Measurements from ENCODE around the gene BRCA2. TPM values are rescaled to one million over a fixed set of nuclear protein-coding genes. Genes with fewer than 3 reads are reported as not detected.

The BRCA2 gene
- total RNA-seq, 1 experiment from 2014 or later: 16.8 TPM

- peak; percentile 32 for DNase-seq
- peak within 1 kb of the TSS; percentile 93 for H3K4me2 ChIP-seq (ENCODE audit: low read length)
- no peak within 1 kb of the TSS for H3K27ac ChIP-seq (ENCODE audit: low read length)
Observed at GRCh38 chr13:32427852-32428580, 112.7 kb downstream of the BRCA2 start, which contains the start of gene N4BP2L1. TSS of gene N4BP2L1 (minus strand) at chr13:32428130. CDS start at chr13:32428082, 48 bp downstream.

DNA sequence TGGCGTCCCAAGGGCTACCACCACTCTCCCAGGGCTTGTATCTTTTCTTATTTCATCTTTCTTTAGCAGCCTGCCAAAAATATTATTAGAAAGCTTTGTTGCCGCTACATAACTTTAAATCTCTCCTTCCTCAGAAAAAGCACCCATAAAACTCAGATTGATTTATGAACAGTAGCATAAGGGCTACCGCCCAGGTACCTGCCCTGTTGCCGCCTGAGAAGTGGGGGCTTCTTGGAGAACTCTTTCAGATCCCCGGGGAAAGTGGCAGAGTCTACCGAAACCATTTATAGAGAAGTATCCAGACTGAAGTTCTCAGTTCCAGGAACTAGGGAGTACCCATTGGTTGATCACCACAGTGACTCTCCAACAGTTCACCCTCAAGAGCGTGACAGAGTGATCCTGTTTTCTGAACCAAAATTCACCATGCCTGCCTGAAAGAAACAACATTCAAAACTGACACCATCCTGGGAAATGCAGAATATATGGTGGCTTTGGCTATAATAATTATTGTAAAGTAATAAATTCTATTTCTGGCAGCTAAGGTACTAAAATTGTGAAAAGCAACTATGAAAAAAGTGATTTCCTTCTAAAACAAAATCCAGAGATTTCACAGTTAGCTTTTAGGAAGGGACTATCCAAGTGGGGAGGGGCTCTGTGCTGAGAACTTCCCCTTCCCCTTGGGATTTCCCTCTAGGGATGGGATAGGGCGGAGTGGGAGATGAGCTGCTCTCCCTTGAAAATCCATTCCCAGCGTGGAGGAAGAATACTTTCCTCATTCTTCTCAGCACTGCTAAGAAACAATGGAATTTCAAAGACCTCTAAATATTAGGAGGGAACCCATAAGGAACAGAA, 113.5 kb downstream of the BRCA2 start:
- CTCF ChIA-PET: no interaction called here
- no peaks in the 10 kb centered on the region for H4K20me1 ChIP-seq (ENCODE audit: low read length)
- no TSS peak for BruUV-seq (replicated peaks)

More at GRCh38 chr13:32427852-32428580, 112.7 kb downstream of the BRCA2 start, which contains the start of gene N4BP2L1:
- no TSS peak for BruUV-seq (replicated peaks)
- H3K36me3 ChIP-seq (ENCODE audit: low read depth, low read length): no peaks in the 10 kb centered on the region
- peak; percentile 70 for ATAC-seq
- peak within 1 kb of the TSS; percentile 80 for H3K4me3 ChIP-seq (ENCODE audit: low read length)
- no peaks in the 10 kb centered on the region for H3K9me2 ChIP-seq (replicated peaks; ENCODE audit: low read length)
- POLR2A ChIA-PET (ENCODE audit: unreplicated experiment): interaction anchor here (0.5 to 0.7 kb wide), 2 partner anchors 13 to 96 kb away, joined by 3 read pairs; no protein-coding TSS in a partner anchor
- intact Hi-C loops (cut with micrococcal nuclease): loop anchor here (10.0 kb wide), 1 partner anchor 113 kb away; the partner anchor contains the start of genes BRCA2 and ZAR1L
- peaks cover 8% of the 10 kb centered on the region; the same call in 1 of the 2 replicates for H3K4me1 ChIP-seq (ENCODE audit: insufficient read depth, low read length)
- TF ChIP-seq EZH2 (IDR thresholded peaks at IDR 0.05; ENCODE audit: low read length, unreplicated experiment): no peak
- TF ChIP-seq EZH2phosphoT487 (IDR thresholded peaks at IDR 0.05; ENCODE audit: borderline replicate concordance, low read length): no peak
- TF ChIP-seq, protein P1, sequence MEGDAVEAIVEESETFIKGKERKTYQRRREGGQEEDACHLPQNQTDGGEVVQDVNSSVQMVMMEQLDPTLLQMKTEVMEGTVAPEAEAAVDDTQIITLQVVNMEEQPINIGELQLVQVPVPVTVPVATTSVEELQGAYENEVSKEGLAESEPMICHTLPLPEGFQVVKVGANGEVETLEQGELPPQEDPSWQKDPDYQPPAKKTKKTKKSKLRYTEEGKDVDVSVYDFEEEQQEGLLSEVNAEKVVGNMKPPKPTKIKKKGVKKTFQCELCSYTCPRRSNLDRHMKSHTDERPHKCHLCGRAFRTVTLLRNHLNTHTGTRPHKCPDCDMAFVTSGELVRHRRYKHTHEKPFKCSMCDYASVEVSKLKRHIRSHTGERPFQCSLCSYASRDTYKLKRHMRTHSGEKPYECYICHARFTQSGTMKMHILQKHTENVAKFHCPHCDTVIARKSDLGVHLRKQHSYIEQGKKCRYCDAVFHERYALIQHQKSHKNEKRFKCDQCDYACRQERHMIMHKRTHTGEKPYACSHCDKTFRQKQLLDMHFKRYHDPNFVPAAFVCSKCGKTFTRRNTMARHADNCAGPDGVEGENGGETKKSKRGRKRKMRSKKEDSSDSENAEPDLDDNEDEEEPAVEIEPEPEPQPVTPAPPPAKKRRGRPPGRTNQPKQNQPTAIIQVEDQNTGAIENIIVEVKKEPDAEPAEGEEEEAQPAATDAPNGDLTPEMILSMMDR (conservative IDR thresholded peaks at IDR 0.05; ENCODE audit: low read depth, low read length): no peak
- H3K79me2 ChIP-seq (ENCODE audit: low read length): no peaks in the 10 kb centered on the region
- H3K9me3 ChIP-seq (ENCODE audit: low read length): no peaks in the 10 kb centered on the region
- no peaks in the 10 kb centered on the region for H3F3A ChIP-seq (ENCODE audit: low read length, unreplicated experiment)
- H2AFZ ChIP-seq (ENCODE audit: low read length): peak within 1 kb of the TSS; percentile 96
- CTCF ChIA-PET: no interaction called here
- peak within 1 kb of the TSS; percentile 27; the same call in 1 of the 2 replicates for H3K9ac ChIP-seq (ENCODE audit: low read length)
- no peaks in the 10 kb centered on the region for H4K20me1 ChIP-seq (ENCODE audit: low read length)
- no peaks in the 10 kb centered on the region for H3K27me3 ChIP-seq (ENCODE audit: low read length)

DNA sequence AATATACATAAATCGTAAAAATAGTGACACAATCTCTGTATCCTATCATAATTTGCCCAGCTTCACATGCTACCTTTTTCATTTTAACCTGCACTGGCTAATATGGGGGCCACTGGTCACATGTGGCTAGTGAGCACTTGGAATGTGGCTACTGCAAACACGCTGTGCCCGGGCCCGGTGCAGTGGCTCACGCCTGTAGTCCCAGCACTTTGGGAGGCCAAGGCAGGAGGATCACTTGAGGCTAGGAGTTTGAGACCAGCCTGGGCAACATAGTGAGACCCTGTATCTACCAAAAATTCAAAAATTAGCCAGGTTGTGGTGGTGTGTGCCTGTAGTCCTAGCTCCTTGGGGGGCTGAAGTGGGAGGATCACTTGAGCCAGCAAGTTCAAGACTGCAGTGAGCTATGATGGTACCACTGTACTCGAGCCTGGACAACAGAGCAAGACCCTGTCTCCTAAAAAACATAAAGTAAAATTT, 114.2 kb downstream of the BRCA2 start:
- intact Hi-C loops (cut with micrococcal nuclease): loop anchor here (10.0 kb wide), 1 partner anchor 115 kb away; the partner anchor contains the start of genes BRCA2 and ZAR1L
- peaks cover 8% of the 10 kb centered on the region; the same call in 1 of the 2 replicates for H3K4me1 ChIP-seq (ENCODE audit: insufficient read depth, low read length)
- ATAC-seq (no peak), DNase-seq (no peak)
- H3K4me3 ChIP-seq (ENCODE audit: low read length): no peak overlapping the region
- H3K36me3 ChIP-seq (ENCODE audit: low read depth, low read length): no peaks in the 10 kb centered on the region
- H3F3A ChIP-seq (ENCODE audit: low read length, unreplicated experiment): no peaks in the 10 kb centered on the region
- no peaks in the 10 kb centered on the region for H3K79me2 ChIP-seq (ENCODE audit: low read length)
- H3K27ac ChIP-seq (ENCODE audit: low read length): no peak overlapping the region
- H3K9me2 ChIP-seq (replicated peaks; ENCODE audit: low read length): no peaks in the 10 kb centered on the region
- H3K9me3 ChIP-seq (ENCODE audit: low read length): no peaks in the 10 kb centered on the region
- CTCF ChIA-PET: no interaction called here
- H2AFZ ChIP-seq (ENCODE audit: low read length): no peak overlapping the region
- no peaks in the 10 kb centered on the region for H4K20me1 ChIP-seq (ENCODE audit: low read length)
- no peaks in the 10 kb centered on the region for H3K27me3 ChIP-seq (ENCODE audit: low read length)
- no TSS peak for BruUV-seq (replicated peaks)
- POLR2A ChIA-PET (ENCODE audit: unreplicated experiment): no interaction called here
- no peak overlapping the region for H3K9ac ChIP-seq (ENCODE audit: low read length)
- TF ChIP-seq, protein P1 (conservative IDR thresholded peaks at IDR 0.05; ENCODE audit: low read depth, low read length): no peak
- TF ChIP-seq EZH2 (IDR thresholded peaks at IDR 0.05; ENCODE audit: low read length, unreplicated experiment): no peak
- TF ChIP-seq EZH2phosphoT487 (IDR thresholded peaks at IDR 0.05; ENCODE audit: borderline replicate concordance, low read length): no peak
- H3K4me2 ChIP-seq (ENCODE audit: low read length): no peak overlapping the region

More for the DNA sequence above, 113.5 kb downstream of the BRCA2 start:
- Histone ChIP-seq H3K9ac (ENCODE audit: low read length) (no peak overlapping the region), H3K27ac (ENCODE audit: low read length) (no peak overlapping the region), H3K9me2 (replicated peaks; ENCODE audit: low read length) (no peaks in the 10 kb centered on the region), H3K4me1 (ENCODE audit: insufficient read depth, low read length) (peaks cover 8% of the 10 kb centered on the region; the same call in 1 of the 2 replicates), H3K4me3 (ENCODE audit: low read length) (peak overlapping the region; percentile 80), H3K36me3 (ENCODE audit: low read depth, low read length) (no peaks in the 10 kb centered on the region), H2AFZ (ENCODE audit: low read length) (peak overlapping the region; percentile 96), H3K79me2 (ENCODE audit: low read length) (no peaks in the 10 kb centered on the region), H3K4me2 (ENCODE audit: low read length) (peak overlapping the region; percentile 93), H3K9me3 (ENCODE audit: low read length) (no peaks in the 10 kb centered on the region), H3F3A (ENCODE audit: low read length, unreplicated experiment) (no peaks in the 10 kb centered on the region), H3K27me3 (ENCODE audit: low read length) (no peaks in the 10 kb centered on the region)
- no peak for DNase-seq
- POLR2A ChIA-PET (ENCODE audit: unreplicated experiment): no interaction called here
- TF ChIP-seq EZH2 (IDR thresholded peaks at IDR 0.05; ENCODE audit: low read length, unreplicated experiment) (no peak), EZH2phosphoT487 (IDR thresholded peaks at IDR 0.05; ENCODE audit: borderline replicate concordance, low read length) (no peak)
- intact Hi-C loops (cut with micrococcal nuclease): loop anchor here (10.0 kb wide), 1 partner anchor 114 kb away; the partner anchor contains the start of genes BRCA2 and ZAR1L
- no peak for ATAC-seq

All from PC-3 (cell line).